Mucosa of descending colon (tissue), 3 donors: ENCODE measurements around the gene TTC7B. TPM values are rescaled to one million over a fixed set of nuclear protein-coding genes. Genes with fewer than 3 reads are reported as not detected.

ENCODE experiments used
- ATAC-seq: fragments of 200-7000 bp; cut with Tn5 transposase; one replicate; pipeline ENCODE4 v1.9.1; 2020; ENCODE audit warnings: mild to moderate bottlenecking, moderate library complexity
- DNase-seq, 3 donors: peaks; one replicate each; pipeline ENCODE4 v3.0.0-alpha.2; 2020
- H3K36me3 ChIP-seq: fragments of 200-600 bp; one replicate; pipeline ENCODE4 v1.8.0; 2021; ENCODE audit warnings: low read depth, mild to moderate bottlenecking
- H3K4me1 ChIP-seq: fragments of 200-600 bp; one replicate; pipeline ENCODE4 v1.8.0; 2021; ENCODE audit warnings: low read depth, mild to moderate bottlenecking
- H3K4me3 ChIP-seq: fragments of 200-600 bp; one replicate; pipeline ENCODE4 v1.8.0; 2021; ENCODE audit warnings: mild to moderate bottlenecking
- H3K9me3 ChIP-seq: fragments of 200-600 bp; one replicate; pipeline ENCODE4 v1.8.0; 2021; ENCODE audit warnings: mild to moderate bottlenecking
- intact Hi-C, 2 donors: fragments of 100-400 bp; cut with DNase I in 1 of 2; cut with micrococcal nuclease in 1 of 2; formaldehyde crosslinking; loops; one replicate each; pipeline versions ENCODE4 v1.11.0 to v1.11.1; 2022; cut with DNase I, micrococcal nuclease
- total RNA-seq, 3 donors: library from RNA; stranded (reverse); fragmentation: NEBNext Ultra II Directional in 2 of 3; extraction: Animal tissue kit (Norgen Biotek cat#: 25700) in 2 of 3; gene quantifications; one replicate each; pipeline versions ENCODE4 v1.2.1 to v1.2.4, GENCODE V29; 2021 to 2023
- TF ChIP-seq, protein P1 (sequence below): fragments of 200-600 bp; IDR thresholded peaks from one replicate; pipeline ENCODE4 v1.8.0; 2022; ENCODE audit warnings: antibody characterized with exemption, mild to moderate bottlenecking
- donor health status: DM: no; HTN: no; CAD: no; lungs with moderate emphysema.
- donor health status: DM: no; HTN: no; CAD: no.
- donor health status: DM: no; HTN: yes; CAD: no.

The TTC7B gene
- total RNA-seq, 3 donors from 2014 or later, result 6.0 to 72.8 (median 10.0) TPM

DNA sequence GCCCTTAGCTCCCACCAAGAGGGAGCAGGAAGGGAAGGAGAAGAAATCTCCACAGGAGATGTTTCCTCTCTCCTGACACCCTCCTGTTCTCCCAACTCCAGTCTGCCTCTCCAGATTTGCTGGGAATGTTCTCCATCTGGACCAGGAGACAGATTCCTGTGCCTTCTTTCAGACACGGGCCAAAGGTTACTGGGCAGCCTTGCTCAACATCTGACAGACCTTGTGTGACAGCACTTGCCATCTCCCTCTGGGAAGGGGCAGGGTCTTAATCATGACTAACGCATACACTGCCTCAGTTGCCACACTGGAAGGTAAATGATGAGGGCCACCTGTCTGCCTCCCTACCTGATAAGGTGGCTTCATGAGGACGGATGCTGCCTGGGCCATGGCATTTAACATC, 2.5 kb upstream of the TTC7B start:
- intact Hi-C loops, result no loop called here
- no peak for DNase-seq
- no peak for ATAC-seq

GRCh38 chr14:90816681-90817436, 629 bp upstream of the TTC7B start:
- intact Hi-C loops, result no loop called here
- Histone ChIP-seq H3K36me3 (no peaks in the 10 kb centered on the region), H3K4me1 (peaks cover 3% of the 10 kb centered on the region), H3K4me3 (no peak overlapping the region), H3K9me3 (no peaks in the 10 kb centered on the region)
- peak in 1 of 3 donors; percentile 32 for DNase-seq
- TF ChIP-seq, protein P1, sequence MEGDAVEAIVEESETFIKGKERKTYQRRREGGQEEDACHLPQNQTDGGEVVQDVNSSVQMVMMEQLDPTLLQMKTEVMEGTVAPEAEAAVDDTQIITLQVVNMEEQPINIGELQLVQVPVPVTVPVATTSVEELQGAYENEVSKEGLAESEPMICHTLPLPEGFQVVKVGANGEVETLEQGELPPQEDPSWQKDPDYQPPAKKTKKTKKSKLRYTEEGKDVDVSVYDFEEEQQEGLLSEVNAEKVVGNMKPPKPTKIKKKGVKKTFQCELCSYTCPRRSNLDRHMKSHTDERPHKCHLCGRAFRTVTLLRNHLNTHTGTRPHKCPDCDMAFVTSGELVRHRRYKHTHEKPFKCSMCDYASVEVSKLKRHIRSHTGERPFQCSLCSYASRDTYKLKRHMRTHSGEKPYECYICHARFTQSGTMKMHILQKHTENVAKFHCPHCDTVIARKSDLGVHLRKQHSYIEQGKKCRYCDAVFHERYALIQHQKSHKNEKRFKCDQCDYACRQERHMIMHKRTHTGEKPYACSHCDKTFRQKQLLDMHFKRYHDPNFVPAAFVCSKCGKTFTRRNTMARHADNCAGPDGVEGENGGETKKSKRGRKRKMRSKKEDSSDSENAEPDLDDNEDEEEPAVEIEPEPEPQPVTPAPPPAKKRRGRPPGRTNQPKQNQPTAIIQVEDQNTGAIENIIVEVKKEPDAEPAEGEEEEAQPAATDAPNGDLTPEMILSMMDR, result peak; percentile 2
- ATAC-seq, result peak; percentile 6

More for the DNA sequence above, 2.5 kb upstream of the TTC7B start:
- H3K4me1 ChIP-seq, result peaks cover 3% of the 10 kb centered on the region
- H3K4me3 ChIP-seq, result no peak overlapping the region
- TF ChIP-seq, protein P1, result no peak
- peaks cover 10% of the 10 kb centered on the region for H3K9me3 ChIP-seq
- H3K36me3 ChIP-seq, result no peaks in the 10 kb centered on the region

DNA sequence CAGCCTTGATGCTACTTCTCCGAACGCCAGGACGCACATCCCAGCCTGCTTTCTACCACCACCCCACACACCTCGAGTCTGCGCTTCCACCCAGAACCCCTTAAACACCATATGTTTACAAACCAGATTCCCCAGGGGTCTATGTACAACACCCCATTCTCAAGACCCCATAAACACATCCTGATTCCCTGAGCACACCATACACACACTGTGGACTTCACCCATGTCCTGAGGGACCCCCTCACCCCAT, 733 bp downstream of the TTC7B start:
- ATAC-seq (no peak), DNase-seq (no peak)
- intact Hi-C loops, result no loop called here
- H3K36me3 ChIP-seq, result no peaks in the 10 kb centered on the region
- H3K4me3 ChIP-seq, result no peak overlapping the region
- H3K9me3 ChIP-seq, result no peaks in the 10 kb centered on the region
- H3K4me1 ChIP-seq, result peaks cover 3% of the 10 kb centered on the region
- TF ChIP-seq, protein P1, result no peak

DNA sequence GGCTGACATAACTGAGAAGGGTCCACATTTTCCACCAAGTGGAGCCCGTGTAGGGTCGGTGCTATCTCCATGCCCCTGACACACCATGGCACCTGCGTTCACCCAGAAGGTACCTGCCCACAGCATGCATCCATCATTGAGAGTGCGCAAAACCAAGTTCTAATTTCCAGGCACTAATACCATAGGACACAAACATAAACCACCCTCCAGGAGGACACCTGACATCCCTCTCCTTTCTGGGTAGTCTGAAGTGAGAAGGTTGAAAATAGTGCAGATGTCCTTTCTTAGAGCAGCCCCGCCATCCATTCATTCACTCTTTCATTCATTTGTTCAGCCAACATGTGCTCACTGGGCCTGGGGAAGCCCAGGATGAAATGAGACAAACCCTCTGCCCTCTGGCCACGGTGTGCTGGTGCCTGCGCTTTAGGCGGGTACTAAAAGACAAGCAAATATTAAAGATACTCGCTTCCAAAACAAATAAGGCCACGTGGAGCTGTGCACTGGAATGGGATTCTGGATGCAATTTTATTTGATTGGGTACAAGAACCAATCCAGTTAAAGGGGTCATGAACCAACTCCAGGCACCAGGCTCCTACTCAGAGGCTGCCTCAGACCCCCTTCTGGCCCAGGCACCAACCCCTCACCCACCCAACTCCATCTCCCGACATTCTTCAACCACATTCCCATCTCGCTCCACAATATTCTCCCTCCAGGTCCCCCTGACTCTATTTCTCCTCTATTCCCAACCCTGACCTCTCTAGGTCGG, 1.2 kb downstream of the TTC7B start:
- Histone ChIP-seq H3K36me3 (no peaks in the 10 kb centered on the region), H3K4me3 (no peak overlapping the region), H3K9me3 (no peaks in the 10 kb centered on the region), H3K4me1 (peaks cover 3% of the 10 kb centered on the region)
- ATAC-seq (no peak), DNase-seq (no peak)
- intact Hi-C loops, result no loop called here
- TF ChIP-seq, protein P1, result no peak

- Histone ChIP-seq H3K9me3 (no peaks in the 10 kb centered on the region), H3K36me3 (no peaks in the 10 kb centered on the region), H3K4me3 (no peak overlapping the region), H3K4me1 (peaks cover 3% of the 10 kb centered on the region)
- TF ChIP-seq, protein P1, result no peak
- no peak for DNase-seq
- intact Hi-C loops, result no loop called here
- ATAC-seq, result no peak
Measured at GRCh38 chr14:90813442-90813841, 2.8 kb downstream of the TTC7B start.
